CD4-positive, alpha-beta T cell treated with Interleukin-6 at 100 ng/mL for 8 hours (primary cell): ENCODE measurements around the gene LRSAM1.

Experiments
- DNase-seq: peaks from one replicate; pipeline ENCODE4 v3.0.0-alpha.2; 2020; ENCODE audit warnings: mixed read lengths, low spot score

The LRSAM1 gene

DNA sequence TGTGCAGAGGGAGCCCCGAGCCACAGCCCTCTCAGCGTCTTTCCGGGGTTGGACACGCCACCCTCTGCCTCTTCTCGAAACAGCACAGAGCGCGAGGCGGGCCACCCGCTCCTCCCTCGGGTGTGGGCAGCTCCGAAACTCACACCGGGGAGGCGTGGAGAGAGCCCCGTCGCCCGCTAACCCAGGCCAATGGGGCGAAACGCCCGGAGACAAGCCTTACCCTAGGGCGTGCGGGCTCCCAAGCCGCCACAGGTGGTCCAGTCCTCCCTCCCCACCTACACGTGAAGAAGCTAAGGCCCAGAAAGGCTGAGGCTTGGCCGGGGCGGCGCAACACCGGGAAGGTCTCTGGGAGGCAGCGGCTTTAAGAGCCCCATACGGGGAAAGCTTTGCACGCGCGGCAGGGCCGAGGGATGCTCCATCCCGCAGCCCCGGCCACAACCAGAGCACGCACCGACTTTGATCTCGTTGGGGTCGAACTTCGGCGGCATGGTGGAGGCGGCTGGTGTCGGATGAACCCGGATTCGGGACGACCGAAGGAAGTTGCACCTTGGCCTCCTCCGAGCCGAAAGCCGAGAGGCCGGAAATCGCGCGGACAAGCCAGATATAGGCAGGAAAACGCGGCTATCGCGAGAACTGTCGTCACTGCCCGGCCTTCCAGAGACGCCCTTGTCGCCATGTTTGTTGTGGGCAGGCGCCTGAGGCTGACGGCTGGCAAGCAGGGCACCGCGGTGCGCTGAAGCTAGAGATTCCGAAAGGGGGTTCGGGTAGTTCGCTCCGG is at the start of gene LRSAM1, which contains the start of gene RPL12:
Gene LRSAM1, plus strand, starts transcription at position 681 of the 778 bp plus-strand sequence. CDS start 3,018 bp downstream, outside the sequence.
Gene RPL12, minus strand, starts transcription at position 577 of the 778 bp plus-strand sequence. Its CDS starts 89 bp downstream, at position 488.
- peak; percentile 96 for DNase-seq

DNA sequence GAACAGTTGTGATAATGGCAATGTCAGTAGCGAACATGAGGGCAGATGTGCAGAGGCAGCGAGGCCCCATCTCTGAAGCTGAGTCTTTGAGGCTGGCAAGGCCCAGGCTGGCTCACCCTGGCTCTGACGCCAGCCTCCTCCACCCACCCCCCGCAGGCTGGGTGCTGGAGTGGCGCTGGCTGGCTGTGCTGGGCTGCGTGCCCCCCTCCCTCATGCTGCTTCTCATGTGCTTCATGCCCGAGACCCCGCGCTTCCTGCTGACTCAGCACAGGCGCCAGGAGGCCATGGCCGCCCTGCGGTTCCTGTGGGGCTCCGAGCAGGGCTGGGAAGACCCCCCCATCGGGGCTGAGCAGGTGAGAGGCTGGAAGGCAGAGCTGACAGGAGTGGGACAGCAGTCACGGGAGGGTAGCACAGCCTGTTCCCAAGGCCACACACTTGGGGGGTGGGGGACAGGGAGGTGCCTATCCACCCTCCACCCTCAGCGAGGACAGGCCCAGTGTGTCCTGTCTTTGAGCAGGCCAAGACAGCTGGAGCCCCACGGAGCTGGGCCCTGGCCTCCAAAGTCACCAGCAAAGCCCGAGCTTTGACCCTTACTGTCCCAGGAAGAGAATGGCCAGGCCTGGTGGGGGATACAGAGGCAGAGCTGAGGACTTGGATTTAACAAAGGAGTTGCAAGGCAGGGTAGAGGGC is 48.8 kb upstream of the LRSAM1 start:
- DNase-seq, result no peak

DNA sequence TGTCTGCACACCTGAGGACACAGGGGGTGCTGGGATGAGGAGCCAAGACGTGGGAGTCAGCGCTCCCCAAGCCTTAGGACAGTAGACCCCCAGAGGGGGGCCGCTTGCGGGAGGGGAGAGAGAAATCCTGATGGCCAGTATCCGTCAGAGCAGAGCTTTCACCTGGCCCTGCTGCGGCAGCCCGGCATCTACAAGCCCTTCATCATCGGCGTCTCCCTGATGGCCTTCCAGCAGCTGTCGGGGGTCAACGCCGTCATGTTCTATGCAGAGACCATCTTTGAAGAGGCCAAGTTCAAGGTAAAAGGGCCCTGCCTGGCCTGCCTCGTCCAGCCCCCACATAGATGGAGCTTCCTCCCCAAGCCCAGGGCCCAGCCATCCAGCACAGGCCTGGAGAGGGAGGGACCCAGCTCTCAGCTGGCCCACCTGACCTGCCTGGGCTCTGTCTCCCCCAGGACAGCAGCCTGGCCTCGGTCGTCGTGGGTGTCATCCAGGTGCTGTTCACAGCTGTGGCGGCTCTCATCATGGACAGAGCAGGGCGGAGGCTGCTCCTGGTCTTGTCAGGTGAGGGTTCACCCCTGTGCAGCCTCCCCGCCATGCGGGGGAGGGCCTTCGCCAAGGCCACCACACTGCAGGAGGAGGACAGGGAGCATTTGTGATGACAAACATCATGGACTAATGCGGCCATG is 47.7 kb upstream of the LRSAM1 start:
- DNase-seq, result no peak

DNA sequence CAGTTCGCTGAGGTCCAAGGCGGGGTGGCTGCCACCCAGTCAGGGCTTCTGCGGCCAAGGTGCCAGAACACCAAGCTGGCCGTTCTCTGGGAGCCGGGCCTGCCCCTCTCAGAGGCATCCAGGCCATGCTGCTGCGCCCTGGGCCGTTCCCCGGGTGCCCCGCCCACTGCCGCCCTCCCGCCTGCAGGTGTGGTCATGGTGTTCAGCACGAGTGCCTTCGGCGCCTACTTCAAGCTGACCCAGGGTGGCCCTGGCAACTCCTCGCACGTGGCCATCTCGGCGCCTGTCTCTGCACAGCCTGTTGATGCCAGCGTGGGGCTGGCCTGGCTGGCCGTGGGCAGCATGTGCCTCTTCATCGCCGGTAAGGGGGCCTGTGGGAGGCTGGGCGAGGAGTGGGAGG is 46.7 kb upstream of the LRSAM1 start:
- no peak for DNase-seq

DNA sequence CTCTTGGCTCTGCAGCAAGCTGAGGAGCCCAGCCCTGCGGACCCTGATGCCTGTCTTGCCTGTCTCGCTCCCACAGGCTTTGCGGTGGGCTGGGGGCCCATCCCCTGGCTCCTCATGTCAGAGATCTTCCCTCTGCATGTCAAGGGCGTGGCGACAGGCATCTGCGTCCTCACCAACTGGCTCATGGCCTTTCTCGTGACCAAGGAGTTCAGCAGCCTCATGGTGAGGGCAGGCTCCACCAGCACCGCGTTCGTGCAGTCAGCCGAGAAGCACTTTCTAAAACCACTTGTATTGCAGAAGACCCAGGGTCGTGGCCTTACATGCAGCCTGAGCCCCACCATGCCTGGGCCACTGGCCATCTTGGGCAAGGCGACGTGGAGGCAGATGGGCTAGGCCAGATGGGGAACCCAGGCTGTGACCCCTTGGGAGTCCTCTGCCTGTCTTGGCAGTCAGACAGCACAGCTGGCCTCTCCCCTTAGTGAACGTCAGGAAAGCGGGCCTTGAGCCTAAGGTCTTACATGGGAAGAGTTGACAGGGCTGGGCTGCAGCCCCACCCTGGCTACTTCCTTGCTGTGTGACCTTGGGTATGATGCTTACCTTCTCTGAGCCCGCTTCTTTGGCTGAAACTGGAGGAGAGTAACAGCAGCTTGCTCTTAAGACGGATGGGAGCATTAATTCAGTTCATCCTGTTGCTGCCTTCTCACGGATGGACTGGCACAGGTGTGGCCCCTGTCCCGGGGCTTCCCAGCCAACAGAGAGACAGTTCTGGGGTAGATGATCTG is 45.8 kb upstream of the LRSAM1 start:
- no peak for DNase-seq

DNA sequence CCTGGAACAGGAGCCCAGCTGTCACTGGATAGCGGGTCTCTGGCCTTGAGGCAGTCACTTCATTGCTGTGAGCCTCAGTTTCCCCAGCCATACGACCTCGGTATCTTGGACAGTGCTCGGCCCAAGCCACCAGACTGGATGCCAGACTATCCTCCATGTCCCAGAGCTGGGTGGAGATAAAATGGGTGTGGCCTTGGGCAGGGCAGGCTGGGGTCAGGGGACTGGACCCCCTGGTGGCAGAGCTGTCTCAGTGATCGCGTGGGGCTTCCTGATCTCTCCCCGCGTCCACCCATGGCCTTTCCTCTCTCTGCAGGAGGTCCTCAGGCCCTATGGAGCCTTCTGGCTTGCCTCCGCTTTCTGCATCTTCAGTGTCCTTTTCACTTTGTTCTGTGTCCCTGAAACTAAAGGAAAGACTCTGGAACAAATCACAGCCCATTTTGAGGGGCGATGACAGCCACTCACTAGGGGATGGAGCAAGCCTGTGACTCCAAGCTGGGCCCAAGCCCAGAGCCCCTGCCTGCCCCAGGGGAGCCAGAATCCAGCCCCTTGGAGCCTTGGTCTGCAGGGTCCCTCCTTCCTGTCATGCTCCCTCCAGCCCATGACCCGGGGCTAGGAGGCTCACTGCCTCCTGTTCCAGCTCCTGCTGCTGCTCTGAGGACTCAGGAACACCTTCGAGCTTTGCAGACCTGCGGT is 44.4 kb upstream of the LRSAM1 start:
- no peak for DNase-seq

DNA sequence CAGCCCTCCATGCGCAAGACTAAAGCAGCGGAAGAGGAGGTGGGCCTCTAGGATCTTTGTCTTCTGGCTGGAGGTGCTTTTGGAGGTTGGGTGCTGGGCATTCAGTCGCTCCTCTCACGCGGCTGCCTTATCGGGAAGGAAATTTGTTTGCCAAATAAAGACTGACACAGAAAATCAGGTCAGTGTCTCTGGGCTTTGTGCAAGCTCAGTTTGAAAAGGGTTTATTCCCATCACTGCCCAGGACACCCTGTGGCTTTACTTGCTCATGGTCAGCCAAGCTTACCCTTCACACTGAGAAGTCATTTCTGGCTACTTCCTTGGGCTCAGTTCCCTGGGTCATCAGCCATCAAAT is 43.8 kb upstream of the LRSAM1 start:
- DNase-seq, result no peak

DNA sequence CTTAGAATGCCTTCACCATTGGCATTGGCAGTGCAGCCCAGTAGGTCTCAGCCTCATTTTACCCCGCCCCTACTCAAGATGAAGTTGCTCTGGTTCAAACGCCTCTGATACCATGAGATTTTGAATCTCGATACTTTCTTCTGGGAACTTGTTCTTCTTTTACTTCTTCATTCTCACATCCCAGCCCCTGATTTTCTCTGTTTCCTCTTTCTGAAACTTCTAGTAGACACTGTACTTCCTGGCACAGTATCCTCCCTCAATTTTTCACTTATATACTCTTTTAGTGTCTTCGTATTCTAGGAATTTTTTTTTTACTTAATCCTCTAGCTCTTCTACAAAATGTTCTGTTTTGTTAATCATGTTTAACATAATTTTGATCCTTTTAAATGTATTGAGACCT is 40.2 kb upstream of the LRSAM1 start:
- no peak for DNase-seq

DNA sequence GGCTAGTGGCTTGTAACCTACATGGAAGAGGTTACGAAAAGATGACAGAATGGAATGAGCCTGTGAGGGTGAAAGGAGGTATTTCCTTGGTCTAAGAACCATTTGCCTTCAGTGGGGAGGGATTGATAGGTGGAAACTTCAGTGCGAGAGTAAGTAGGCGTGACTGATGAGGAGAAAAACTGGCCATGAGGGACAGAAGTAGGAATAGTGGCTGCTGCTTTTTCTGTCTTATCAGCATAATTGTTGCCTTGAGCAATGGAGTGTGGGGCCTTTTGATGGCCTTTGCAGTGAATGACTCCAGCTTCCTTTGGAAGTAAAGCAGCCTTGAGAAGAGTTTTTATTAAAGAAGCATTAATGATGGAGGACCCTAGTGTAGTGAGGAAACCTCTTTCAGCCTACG is 36.2 kb upstream of the LRSAM1 start:
- no peak for DNase-seq

DNA sequence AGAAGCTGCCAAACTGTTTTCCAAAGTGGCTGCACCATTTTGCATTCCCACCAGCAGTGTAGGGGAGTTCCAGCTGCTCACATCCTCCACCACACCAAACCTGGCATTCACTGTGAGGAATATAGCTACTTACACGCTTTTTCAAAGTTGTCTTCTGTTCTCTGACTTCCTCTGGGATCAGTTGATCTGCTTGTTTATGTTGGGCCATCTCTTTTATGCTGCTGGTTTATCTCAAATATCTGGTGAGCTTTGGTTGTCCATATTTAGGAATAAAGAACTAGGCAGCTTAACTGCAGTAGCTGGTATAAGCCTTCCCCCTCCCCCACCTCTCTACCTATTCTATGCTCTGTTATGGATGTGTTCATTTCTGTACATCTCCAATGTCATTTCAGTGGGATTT is 35.7 kb upstream of the LRSAM1 start:
- DNase-seq, result no peak

DNA sequence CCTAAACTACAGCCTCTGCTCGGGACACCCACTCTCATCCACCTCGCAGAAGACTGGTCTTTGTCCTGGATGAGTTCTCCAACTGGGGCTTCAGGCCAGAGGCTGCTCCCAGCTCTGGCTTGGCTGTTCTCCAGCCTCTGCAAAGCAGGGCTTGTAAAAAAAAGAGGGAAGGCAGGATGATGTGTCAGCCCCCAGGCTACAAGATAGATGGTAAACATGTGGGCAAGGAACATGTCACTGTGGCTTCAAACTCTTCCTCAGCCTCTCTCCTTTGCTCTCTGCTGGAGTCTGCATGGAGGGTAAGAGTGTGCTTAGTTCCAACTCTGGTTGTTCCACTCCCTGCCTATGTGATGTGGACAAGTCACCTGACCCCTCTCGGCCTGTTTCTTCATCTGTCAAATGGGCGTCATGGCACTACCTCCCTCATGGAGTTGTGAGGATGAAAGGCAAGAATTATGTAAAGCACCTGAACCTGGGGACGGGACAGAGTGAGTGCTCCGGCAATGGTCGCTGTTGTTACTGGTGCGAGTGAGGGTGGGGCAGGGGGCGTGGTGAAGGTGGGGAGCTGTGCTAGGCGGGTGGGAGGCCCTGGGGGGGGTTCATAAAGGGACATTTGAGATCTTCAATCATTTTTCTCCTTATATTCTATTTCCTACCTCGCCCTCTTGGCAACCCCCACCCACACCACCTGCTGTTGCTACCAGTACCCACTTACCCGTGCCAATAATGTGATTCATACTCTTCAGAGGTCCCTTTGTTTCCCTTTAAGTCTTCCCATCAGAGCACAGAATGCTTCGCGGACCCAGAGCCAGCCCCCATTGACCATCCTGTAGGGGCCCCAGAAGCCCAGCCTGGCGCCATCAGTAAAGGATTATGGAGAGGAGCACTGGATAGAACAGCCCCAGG is 33.9 kb upstream of the LRSAM1 start:
- DNase-seq, result no peak

DNA sequence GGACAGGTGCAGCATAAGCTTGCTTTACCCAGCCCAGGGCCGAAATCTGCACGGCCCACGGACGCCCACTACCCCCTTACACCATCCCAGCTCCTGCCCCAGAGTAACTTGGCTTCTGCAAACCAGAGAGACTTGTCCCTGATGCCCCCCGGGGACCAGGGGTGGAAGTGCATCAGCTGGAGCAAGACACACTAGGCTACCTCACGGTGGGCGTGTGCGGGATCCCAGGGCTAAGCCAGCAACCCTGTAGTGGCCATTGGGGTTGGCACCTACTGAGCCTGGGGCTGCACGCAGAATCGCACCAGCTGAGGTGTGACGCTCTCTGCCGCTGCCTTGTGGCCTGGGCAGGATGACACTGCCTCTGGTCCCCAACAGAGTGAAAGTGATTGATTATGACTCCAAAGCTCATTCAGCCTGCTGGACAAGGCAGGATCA is 33.3 kb upstream of the LRSAM1 start:
- peak; percentile 30 for DNase-seq

DNA sequence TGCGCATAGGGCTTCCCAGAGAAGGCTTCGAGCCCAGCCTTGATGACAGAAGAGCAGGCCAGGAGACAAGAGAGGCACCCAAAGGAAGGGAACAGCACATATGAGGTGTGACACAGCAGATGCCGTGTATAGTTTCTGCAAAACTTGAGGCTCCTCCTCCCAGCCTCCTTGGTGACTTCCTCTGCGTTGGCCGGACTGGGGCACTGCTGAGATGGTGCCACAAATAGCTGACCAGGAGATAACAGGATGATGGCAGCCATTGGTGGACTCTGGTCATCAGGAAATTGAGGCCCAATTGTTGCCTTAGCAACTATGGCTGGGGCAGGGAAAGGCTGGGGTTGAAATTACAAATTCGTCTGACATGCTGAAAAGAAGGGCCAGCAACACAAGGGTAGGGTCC is 32.0 kb upstream of the LRSAM1 start:
- no peak for DNase-seq

DNA sequence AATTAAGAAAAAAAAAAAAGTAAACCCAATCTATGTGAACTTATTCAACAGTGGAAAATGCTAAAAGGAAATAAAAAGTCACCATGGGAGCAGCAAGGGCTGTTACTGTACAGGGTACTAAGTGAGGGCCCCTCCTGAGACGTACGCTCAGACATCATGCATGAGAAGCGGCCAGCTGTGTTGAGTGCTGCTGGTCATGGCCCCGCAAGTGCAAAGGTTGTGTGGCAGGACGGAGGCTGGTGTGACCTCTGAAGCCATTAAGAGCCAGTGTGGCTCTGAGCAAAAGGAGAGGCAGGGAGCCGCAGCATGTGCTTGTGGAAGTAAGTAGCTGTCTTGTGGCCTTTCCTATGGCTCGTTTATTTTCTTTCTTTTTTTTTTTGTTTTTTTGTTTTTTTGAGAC is 30.3 kb upstream of the LRSAM1 start:
- DNase-seq, result no peak

DNA sequence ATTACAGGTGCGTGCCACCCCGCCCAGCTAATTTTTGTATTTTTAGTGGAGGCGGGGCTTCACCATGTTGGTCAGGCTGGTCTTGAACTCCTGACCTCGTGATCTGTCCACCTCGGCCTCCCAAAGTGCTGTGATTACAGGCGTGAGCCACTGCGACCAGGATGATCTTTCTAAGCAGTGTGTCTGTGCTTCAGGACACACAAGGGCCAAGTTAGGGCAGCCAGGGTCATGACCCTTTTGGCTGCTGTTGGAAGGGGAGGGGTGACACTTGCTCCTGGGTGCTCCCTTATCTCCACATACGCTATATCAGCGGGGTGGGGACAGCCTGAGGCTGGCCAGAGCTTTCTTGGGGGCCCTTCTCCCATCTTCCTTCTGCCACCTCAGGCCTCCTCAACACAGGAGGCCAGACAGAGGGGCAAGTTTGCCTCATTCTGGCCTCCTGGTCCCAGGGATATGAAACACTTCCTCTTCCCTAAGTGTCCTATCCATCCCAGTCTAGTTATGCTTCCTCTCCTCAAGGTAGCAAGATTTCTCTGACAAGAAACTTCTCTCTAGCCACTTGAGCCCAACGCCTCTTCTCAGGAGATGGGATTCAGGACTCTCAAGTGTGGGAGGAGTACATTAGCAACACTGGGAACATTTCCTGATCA is 29.1 kb upstream of the LRSAM1 start:
- no peak for DNase-seq

DNA sequence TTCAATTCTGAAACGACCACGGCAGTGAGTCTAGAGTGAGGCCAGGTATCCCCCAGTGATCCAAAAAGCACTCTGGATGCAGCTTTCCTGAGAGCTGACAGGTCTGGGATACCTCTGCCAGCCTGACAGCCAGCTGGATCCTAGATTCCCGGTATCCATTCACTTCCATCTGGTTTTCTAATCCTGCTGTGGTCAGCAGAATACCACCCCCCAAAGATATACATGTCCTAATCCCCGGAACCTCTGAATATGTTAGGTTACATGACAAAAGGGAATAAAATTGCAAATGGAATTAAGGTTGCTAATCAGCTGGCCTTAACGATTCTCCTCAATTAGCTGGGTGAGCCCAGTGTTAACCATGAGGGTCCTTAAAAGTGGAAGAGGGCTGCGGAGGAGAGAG is 28.5 kb upstream of the LRSAM1 start:
- DNase-seq, result no peak

DNA sequence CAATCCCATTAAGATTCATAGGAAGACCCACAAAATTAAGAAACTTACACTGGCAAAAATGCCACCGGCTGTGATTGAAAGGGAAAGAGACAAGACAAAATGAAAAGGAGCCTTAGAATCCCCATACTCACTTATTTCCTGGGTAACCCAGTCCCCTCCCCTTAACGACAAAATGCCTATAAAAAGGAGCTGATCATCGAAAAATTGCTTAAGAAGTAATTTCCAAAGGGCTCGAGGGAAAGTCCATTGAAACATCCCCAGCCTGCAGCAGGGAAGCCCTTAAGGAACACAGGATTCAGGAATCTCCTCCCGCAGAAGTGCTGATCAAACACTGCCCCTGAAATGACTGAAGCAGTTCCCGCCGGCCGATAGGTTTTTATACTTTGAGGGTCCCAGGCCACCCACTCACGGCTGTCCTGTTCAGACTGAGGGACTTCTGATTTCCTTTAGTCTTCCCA is 27.8 kb upstream of the LRSAM1 start:
- no peak for DNase-seq

DNA sequence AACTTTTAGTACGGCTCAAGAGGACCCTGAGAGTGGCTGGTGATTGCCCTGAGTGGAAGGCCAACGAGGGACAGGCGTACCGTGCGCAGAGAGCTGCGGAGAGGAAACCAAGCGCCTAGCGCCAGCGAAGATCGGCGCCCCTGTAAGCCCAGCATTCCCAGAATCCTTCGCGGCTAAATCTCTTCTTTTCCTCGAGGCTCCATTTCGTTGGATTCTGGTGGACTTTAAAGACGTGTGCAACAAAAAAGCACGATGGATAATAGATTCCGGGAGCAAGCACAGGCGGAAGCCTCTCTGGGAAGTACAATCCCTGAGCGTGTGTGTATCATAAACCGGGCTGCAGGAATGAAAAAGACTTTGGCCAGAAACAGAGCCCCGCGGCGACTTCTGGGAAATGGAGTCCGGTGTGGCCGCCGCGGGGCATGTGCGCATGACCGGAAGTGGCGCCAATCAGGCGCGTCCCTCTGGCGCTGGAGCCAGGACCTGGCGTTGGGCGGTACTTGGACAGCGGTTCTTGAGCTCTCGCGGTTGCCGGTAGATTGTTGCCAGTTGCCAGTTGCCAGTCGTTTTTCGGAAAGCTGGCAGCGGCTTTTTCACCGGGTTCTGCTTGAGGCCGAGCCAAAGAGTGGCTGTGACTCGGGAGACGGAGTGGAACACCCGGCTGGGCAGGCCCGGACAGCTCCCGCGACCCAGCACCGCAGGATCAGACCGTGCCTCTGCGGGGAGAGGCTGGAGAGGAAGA is 27.2 kb upstream of the LRSAM1 start, which contains the start of gene ZNF79:
Gene ZNF79, plus strand, starts transcription at position 449 of the 742 bp plus-strand sequence. CDS start 406 bp downstream, outside the sequence.
- DNase-seq, result peak; percentile 87

DNA sequence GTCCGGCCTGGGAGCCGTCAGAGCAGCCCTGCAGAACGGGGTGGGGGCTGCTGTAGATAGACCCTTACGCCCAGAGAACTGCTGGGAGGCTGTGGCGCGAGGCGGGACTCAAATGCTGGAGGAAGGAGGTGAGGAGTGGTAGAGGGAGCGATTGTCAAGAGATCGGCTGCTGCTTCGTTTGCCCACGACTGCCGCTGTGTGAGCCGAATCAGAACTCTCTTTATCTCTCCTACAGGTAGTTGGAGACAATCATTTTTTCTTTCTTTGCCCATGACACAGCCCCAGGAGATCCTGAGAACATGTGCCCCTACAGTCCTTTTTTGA is 26.7 kb upstream of the LRSAM1 start:
- DNase-seq, result peak; percentile 21
